GM21723 (cell line): ENCODE measurements around the gene L3MBTL4.

ENCODE experiments used
- ATAC-seq: cut with Tn5 transposase; IDR thresholded peaks from one replicate; pipeline ENCODE4 v1.9.1; 2021; ENCODE audit warnings: mild to moderate bottlenecking, moderate library complexity; ENCODE audit not compliant: unreplicated experiment

The L3MBTL4 gene

DNA sequence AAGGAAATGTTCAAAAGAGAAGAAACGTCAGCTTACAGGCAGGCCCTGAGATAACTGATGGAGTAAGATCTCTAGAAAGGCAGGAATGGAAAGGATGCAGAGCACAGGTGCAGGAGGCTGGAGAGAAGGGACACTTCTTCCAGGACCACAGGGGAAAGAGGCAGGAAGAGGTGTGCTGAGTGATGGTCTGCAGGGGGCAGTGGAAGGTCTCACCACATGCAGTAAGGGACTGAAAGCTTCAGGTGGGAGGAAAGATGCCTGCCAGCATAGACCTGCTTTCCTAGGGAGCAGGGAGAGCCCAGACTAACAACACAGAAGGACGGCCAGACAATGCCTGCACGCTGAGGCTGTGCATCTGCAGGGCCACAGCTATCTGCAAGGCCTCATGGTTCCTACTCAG lies 156.8 kb downstream of the L3MBTL4 start:
- ATAC-seq = no peak

DNA sequence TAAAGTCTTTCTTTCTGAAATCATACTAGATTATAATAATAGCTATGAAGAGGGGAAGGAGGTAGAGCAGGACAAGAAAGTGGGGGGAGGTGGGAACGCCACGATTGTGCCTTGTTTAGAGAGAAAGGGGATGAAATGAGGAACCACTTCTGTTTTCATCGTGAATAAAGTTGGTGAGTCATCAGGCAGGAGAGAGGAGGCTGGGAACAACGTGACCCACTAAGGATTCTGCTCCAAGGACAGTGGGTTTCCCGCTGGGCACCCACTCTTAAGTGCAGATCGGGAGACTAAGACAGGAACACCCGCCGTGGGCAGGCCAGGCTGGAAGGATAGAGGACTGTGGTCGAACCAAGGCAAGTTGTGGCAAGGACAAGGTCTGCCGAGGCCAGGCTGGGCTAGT lies 158.2 kb downstream of the L3MBTL4 start:
- ATAC-seq = no peak

DNA sequence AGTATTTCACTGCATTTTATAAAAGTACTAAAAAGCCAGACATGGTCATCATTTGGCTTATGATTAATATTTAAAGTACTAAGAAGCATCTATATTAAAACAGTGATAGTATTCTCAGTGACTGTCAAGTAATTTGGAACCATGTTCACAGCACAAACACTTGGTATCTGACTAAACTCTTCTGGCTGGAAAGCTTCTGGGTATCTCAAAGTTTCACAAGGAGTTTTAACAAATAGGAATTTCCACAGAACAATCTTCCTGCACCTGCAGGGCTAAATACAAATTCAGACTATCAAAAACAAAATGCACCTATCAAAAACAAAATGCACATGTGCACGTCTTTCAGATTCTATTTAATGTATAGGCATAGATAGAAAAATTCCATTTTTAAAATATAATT lies 158.8 kb downstream of the L3MBTL4 start:
- no peak for ATAC-seq

DNA sequence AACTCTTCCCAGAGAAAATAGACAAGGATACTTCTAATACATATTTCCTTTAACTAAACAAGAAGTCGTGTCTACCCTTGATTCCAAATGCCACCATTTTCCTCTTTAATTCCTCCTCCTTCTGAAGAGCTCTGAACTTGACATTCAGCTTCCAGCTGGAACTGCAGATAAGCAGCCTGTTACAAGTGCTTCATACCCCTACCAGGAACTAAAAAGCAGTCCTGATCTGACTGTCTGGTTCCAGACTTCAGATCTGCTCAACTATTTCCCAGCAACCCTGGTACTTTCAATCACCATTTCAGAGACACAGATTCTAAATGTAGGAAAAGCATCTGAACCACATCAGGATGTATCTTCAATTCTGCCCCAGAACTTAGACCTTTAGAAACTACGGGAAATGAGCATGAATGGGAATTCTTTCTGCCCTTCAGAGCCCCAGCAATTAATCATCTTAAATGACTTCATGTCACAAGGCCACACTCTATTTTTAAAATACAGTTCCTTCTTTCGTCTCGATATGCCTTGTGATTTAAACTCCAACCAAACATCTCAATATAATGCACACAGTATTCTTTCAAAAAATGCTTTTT lies 159.5 kb downstream of the L3MBTL4 start:
- no peak for ATAC-seq

DNA sequence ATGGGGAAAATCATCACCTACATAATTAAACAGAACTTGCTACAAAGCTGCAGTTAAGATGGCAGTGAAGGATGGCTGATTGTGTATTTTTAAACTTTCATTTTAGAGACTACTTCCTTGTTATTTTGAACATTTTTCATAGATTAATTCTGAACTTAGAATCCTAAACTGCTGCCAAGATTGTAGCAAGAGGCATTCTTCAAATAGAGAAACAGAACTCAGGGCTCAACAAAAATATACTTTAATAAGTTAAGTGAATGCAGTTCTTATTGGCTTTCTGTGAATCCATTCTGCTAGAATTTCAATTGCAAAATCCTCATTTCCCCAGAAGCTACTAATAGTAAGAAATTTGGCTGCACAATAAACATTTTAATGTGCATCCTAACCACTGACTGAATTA lies 160.3 kb downstream of the L3MBTL4 start:
- no peak for ATAC-seq

DNA sequence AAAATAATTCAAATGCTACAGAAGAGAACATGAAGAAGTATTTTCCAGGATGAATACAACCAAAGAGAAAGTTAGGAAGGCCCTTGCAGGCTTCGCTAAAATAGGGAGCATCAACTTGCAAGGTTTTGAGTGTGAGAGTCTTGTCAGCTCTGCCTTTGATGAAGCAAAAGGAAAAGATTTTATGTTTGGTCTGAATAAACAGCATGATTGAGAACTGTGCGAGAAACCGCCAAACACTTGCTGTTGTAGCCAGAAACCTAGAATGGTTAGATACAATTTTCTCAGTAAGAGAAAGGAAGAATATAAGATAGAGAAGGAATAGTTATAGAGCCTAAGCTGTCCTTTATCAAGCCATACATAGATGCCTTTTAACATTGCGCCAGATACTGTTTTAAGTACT lies 163.6 kb downstream of the L3MBTL4 start:
- ATAC-seq = no peak

DNA sequence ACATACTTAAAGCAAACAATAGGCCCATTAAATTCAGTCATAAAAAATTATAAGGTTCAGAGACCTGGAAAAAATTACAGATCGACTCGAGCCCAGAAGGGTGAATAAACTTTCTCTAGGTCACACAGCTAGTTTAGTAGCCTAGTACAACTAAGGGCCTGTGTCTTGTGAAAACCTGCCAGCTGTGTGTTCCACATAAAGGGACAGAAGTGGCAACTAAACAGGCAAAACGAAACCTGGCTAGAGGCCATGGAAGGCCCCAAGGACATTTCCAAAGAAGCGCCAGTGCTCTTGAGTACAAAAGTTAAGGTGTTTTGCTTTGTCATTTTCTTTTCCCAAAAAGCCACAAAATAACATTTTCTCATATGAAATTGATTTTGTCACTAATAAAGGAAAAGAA lies 164.9 kb downstream of the L3MBTL4 start:
- no peak for ATAC-seq

DNA sequence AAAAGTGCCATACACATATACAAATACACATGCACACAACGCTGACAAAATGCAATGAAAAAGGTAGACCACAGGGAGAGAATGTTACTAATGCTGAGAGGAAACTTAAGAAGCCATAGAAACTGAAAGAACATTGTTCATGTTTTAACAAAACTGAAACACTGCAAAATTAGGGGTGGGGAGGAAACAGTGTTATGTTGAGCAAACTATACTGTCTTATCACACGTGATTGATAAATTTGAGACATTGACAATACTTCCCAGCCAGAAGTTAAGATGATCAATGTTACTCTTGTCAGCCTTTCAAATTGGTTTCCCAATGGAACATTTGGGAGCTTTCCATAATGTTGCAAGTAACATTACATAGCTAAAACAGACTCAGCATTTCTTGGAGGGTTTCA lies 165.5 kb downstream of the L3MBTL4 start:
- ATAC-seq = peak; percentile 92

DNA sequence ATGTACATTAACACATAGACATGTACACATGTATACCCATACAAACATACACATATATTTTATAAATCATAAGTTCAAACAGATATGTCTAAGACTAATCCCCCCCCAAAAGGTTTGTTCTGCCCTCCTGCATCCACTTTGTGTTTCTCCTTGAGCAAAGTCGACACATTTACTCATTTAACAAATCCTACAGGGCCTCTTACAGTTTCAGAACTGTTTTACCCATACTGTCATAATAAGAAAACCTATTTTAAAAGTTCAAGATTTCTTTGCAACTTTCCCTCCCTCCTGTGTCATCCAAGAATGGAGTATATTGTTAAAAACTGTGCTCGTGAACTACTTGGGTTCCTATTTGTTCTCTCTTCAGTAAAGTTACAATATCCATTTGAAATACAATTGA lies 166.7 kb downstream of the L3MBTL4 start:
- ATAC-seq = peak; percentile 39

DNA sequence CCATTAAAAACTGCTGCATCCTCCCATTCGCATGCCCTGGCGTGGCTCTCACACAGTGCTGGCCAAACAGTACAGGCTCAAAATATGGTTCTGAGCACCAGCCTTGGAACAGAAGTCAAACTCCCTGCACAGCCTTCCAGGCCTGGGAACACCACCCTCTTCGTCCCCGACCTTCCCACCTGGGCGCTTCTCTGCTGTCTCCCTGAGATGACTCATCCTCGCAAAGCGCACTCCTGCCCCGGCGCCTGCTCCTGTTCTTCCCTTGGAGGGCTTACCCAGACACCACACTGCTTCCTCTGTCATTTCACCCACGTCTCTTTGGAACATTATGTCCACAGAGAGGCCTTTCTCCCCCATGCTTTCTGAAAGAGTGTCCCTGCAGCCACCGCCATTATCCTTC lies 172.7 kb downstream of the L3MBTL4 start:
- no peak for ATAC-seq

DNA sequence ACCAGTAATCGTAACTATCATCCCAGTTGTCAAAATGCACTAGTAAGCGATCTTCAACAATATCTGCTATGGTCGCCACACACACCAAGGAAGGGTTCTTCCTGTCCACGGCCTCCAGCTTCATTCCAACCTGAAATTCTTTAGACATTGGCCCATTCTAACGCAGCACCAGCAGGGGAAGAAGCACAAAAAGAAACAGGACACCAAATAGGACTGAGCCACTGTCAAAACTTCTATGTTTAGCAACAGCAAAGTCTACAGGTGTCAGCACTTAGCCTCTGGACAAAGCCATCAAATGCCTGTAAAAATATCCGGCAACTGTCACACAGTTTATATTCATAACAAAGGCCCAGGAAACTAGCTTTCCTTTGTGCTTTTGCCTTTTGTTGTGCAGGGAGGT lies 175.0 kb downstream of the L3MBTL4 start:
- ATAC-seq = no peak

DNA sequence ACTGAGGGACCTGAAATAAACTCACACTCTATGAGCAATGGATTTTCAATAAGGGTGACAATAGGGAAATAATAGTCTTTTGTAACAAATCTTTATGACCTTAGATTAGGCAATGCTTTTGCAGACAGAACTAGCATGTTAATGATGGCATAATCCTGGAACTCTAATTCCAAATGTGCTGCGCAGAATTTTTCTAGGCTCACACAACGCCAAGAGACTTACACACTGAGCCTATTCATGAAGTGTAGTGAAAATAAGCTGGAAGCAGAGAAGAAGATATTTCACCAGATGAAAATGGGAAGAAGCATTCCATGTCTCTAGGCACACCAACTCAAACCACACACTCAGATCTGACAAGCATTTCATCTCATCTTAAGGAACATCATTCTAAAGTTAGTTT lies 178.5 kb downstream of the L3MBTL4 start:
- ATAC-seq = no peak

DNA sequence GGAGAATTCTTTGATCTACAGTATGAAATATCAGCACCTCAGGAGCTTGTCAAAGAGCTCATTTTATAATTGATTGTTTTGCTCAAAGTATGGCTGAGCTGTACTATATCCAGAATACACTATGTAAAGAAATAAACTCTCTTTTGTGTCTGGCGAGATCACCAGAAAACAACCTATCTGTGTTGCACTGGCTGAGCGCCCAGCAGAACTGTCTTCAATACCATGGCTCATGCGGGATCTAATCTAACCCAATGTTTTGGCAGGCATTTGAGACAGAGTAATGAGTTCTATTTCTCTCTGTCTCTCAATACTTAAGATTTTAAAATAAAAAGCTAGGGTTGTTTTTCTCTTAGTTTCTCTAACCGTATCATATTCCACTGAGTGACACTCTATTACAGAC lies 192.4 kb downstream of the L3MBTL4 start:
- ATAC-seq = no peak

DNA sequence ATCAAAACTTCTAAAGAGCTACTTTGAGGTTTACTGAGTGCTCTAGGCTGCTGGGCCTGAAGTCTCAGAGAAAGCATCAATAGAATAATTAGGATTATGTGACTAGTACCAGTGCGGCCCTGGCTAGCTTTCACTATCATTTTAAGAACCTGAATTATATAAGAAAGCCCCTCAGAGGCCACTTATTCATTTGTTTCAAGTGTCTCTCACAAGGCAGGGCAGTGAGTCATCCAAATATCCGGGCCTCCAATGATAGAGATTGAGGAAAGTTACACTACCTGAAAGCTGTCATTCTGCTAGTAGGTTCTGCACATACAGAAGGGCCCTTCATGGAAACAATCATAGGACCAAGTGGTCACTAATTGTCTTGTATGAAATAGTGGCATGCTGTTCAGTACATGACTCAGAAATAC lies 193.1 kb downstream of the L3MBTL4 start:
- no peak for ATAC-seq

DNA sequence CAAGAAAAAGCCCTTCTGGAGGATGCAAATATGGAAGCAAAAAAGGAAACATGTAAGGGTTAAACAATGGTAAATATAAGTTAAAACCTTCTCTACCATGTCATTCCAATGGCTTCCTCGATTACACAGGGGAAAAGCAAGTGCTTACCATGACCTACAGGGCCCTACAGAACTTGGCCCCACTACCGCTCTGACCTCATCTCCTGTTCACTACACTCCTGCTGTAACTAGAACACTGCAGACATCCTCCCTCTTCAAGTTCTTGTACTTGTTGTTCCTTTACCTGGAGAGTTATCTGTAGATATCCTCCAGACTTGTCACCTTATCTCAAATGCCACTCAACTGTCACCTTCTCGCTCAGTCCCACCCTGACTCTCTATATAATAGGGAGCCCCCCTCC lies 194.6 kb downstream of the L3MBTL4 start:
- no peak for ATAC-seq

DNA sequence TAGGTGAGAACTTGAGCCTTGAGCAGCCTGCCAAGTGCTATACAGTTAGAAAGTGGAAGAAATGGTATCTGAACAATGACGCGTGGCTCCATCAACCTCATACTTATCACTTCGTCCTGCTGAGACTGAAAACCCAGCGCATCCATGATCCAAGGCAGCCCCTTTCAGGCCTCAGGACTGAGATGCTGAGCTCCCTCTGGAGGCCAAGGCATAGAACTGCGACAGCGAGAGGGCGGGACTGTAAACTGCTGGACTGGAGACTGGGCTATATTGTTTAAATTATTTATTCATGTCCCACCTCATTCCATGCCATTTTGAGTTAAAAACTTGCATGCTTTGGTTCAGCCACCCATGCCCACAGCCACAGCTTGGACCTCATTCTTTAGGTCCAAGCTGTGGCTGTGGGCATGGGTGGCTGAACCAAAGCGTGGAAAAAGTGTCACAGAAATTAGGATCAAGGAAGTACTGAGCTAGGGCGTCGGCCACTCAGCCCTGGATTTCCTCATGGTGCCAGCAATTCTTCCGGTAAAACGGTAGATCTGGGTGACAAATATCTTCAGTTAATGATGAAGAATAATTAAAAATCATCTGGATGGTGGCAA lies 195.5 kb downstream of the L3MBTL4 start:
- no peak for ATAC-seq

DNA sequence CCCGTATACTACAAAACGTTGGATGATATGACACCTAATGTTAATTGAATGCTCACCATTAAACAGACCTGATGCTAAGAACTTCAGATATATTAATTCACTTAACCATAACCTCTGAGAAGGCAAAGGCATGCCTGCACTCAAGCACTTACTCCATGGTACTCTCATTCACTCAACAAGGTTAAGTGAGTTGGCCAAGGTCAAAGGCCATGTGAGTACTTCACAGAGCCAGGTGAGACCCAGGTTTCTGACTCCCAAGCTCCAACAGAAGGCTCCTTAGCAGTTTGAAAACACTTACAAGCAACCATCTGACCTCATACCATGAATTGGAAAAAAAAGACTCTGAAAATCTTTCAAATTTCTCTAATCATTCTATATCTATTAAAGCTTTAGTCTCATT lies 198.8 kb downstream of the L3MBTL4 start:
- no peak for ATAC-seq

DNA sequence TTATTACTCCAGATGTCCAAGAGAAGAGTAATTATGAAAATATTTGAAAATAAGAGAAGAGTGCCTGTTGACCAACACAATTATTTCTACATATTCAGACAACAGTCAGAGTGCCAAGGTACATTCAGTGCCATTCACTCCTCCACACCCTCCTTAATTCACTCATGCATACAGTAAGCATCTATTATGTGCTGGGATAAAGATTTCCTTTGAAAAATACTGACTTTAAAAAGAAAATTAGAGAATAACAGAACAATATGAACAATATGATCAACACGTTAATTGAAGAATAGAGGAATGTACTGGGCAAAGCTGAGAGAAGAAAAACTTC lies 203.6 kb downstream of the L3MBTL4 start:
- ATAC-seq = no peak

DNA sequence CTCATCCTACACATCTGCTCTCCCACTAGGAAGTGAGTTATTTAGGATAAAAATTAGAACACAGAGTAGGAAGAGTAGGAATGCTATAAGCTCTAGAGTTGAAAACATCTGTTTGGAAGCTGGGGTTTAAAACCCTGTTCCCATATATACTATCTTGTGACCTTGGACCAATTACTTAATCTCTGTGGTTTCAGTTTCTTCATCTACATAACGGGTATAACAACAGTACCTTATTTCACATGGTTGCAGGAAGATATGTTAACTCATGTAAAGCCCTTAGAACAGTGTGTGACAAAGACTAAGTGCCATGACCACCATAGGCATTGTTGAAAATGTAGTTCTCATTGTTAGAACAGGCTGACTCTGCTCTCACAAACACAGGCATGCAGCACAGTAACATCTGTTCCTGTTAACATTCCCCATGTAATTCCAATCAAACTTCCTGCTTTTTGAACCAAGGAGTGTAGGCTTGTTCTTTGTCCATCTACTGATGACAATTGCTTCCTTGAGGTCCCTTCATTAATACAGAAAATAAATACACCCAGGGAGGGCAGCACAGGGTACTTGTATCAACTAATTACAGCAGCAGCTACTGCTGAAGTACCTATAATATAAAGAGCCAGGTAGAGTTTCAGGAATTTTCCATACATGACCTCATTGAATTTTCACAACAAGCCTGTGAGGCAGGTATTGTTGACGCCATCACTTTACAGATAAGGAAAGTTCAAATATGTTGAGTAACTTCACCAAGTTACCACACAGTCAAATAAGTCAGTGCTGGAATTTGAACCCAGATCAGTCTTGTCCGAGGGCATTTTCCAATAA lies 204.2 kb downstream of the L3MBTL4 start:
- ATAC-seq = no peak

DNA sequence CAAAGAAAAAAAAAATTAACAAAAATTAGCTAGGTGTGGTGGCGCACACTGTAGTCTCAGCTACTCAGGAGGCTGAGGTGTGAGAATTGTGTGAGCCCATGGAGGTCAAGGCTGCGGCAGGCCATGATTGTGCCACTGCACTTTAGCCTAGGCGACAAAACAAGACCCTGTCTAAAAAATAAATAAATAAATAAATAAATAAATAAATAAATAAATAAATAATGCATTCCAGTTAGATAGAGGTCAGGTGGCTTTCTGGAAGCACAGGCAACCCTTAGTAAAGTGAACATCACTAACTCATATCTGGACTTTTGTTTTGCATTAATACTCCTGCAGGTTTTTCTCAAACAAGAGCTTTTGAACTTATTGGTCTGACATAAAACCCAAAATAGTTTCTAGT lies 206.8 kb downstream of the L3MBTL4 start:
- no peak for ATAC-seq

DNA sequence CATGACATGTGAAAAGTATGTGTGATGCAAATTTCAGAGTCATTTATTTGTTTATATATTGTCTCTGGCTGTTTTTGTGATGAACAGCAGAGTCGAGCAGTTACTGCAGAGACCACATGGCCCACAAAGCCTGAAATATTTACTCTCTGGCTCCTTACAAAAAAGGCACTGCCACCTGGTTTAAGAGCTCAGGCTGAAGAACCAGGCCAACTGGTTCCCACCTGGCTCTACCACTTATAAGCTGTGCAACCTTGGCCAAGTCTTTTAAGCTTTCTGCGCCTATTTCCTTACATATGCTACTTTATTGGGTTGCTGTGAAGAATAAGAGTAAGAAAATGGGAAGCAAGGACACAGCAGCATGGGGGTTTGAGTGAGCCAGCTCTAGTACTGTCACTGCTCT lies 207.6 kb downstream of the L3MBTL4 start:
- no peak for ATAC-seq

DNA sequence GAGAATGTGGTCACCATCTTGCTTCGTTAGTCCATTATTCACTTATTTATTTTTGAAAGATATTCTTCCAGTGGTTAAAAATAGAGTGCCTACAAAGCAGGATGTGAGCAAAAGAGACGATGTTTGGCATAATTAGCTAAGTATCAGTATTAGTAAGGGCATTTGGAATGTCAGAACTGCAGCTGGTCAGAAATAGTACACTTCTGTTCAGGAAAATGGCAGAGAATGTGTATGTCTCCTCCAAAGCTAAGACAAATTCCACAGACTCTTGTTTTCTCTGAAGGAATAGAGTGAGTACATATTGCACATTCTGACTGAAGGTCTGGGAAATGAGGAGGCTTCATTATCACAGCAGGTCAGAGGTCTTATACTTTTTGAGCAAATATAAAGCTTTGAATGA lies 209.0 kb downstream of the L3MBTL4 start:
- no peak for ATAC-seq

DNA sequence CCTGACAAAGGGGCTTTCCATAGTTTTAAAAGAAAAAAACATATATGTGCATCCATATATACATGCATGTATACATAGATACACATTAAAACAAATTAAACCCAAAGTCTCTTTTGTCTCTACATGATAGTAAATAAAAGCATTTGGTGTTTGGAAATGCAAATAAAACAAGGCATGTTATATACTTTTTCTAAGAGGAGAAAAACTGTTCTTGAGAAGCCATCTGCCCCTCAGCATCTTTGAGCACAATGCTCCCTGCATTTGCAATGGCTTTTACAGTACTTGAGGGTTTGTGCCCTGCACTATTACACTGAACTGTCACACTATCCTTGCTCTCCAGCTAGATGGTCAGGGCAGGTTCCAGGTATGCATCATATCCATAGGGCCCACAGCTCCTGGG lies 210.2 kb downstream of the L3MBTL4 start:
- no peak for ATAC-seq
